Activated CD4-positive, alpha-beta T cell treated with anti-CD3 and anti-CD28 coated beads for 24 hours (primary cell): ENCODE data around the gene PRDX5.
A peak's percentile ranks its signal among the peaks of the same experiment; 100 is the strongest.
"Not testable (repeated sequence)": the region's sequence is repeated elsewhere in the genome, so short reads cannot be mapped to it uniquely, and the experiment has no call there.

Source experiments
- DNase-seq, 2 donors: peaks; one replicate each; pipeline ENCODE4 v3.0.0-alpha.2; 2020; ENCODE audit warnings: low read depth in 2 of 2

Gene PRDX5

DNA sequence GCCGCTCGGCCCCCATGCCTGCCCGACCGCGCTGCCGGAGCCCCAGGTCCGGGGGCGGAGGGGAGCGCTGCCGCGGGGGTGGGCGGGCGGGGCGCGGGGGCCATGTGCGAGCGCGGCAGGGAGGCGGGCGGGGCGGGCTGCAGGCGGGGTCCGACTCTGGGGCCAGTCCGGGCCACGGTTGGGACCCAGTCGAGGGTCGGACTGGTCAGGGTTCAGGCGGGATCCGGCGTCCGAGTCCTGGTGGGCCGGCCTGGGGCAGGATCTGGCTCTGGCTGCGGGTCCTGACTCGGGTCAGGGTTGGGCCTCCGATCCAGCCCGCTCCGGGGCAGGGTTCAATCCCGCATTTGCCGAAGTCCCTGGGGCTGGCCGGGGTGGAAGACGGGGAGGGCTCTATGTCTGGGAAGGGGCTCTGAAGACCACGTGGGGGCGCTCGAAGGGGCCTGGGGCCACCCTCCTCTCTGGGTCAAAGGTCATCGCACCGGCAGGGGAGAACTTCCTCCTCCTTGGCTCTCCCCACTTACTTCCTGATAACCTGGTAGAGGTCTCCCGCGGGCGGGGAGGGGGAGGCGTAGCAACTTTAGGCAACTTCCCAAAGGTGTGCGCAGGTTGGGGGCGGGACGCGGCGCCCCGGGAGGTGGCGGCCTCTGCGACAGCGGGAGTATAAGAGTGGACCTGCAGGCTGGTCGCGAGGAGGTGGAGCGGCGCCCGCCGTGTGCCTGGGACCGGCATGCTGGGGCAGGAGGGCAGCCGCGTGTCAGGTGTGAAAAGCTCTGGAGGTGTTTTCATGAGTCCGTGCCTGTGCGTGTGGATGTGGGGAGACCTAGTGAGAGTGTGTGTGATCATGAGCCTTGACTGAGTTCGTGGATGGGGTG is 12.0 kb upstream of the PRDX5 start:
- peak; percentile 59 to 61 for DNase-seq

DNA sequence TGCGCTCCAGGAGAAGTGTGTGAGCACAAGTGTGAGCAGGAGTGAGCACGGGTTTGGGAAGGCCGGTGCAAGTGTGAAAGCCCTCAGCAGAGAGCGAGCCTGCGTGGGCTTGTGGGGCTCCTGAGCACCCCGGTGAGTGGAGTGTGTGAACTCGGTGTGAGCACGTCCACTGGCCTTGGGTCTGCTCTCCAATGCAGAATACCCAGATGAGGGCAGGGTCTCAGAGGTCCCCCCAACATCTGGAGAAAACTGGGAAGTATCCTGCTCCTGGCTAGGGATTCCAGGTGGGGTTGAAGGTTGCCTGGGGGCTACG is 11.4 kb upstream of the PRDX5 start:
- no peak for DNase-seq

DNA sequence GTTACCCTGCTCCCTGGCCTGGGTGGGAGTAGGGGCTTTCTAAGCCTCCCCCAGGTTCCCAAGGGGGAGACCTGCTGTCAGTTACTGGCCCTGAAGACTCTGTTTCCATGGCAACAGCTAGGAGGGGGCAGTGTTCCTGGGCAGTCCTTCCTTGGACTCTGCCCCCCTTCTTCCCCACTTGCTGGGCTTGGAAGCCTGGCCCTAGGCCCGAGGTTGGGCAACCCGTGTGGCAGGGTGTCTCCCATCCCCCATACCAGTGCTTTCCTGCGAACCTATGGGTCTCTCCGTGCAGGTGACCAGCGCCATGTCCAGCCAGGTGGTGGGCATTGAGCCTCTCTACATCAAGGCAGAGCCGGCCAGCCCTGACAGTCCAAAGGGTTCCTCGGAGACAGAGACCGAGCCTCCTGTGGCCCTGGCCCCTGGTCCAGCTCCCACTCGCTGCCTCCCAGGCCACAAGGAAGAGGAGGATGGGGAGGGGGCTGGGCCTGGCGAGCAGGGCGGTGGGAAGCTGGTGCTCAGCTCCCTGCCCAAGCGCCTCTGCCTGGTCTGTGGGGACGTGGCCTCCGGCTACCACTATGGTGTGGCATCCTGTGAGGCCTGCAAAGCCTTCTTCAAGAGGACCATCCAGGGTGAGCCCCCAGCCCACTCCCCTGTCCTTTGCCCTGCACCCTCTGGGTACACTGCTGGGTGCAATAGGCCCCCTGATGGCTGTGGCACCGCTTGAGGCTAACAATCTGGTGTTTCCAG is 10.9 kb upstream of the PRDX5 start:
- no peak for DNase-seq

- not testable (repeated sequence) for DNase-seq
Measured at GRCh38 chr11:64307795-64308194, 10.1 kb upstream of the PRDX5 start.

GRCh38 chr11:64312947-64313346 is 5.0 kb upstream of the PRDX5 start:
- no peak for DNase-seq

GRCh38 chr11:64313491-64314145 is 4.3 kb upstream of the PRDX5 start:
- no peak for DNase-seq

GRCh38 chr11:64314146-64314804 is 3.6 kb upstream of the PRDX5 start:
- no peak for DNase-seq

DNA sequence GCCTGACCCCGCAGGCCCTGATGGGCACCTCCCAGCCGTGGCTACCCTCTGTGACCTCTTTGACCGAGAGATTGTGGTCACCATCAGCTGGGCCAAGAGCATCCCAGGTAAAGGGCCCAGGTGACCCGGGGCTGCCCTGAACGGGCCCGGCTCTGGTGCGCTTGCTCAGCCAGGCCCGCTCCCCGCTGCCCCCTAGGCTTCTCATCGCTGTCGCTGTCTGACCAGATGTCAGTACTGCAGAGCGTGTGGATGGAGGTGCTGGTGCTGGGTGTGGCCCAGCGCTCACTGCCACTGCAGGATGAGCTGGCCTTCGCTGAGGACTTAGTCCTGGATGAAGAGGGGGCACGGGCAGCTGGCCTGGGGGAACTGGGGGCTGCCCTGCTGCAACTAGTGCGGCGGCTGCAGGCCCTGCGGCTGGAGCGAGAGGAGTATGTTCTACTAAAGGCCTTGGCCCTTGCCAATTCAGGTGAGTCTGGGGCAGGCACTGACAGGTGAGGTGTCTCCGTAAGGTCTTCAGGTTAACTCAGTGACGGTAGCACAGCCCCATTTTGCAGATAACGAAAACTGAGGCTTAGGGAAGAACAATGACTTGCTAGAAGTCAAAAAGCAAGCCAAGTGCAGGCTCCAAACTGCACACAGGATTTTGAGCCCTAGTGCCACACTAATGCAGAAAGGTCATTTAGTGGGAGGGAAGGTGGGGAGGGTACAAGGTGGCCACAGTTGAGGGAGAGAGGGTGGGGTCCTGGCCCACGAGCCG is 2.9 kb upstream of the PRDX5 start:
- no peak for DNase-seq

DNA sequence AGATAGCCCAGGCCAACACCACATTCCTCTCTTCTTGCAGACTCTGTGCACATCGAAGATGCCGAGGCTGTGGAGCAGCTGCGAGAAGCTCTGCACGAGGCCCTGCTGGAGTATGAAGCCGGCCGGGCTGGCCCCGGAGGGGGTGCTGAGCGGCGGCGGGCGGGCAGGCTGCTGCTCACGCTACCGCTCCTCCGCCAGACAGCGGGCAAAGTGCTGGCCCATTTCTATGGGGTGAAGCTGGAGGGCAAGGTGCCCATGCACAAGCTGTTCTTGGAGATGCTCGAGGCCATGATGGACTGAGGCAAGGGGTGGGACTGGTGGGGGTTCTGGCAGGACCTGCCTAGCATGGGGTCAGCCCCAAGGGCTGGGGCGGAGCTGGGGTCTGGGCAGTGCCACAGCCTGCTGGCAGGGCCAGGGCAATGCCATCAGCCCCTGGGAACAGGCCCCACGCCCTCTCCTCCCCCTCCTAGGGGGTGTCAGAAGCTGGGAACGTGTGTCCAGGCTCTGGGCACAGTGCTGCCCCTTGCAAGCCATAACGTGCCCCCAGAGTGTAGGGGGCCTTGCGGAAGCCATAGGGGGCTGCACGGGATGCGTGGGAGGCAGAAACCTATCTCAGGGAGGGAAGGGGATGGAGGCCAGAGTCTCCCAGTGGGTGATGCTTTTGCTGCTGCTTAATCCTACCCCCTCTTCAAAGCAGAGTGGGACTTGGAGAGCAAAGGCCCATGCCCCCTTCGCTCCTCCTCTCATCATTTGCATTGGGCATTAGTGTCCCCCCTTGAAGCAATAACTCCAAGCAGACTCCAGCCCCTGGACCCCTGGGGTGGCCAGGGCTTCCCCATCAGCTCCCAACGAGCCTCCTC is 2.0 kb upstream of the PRDX5 start:
- DNase-seq, result not testable (repeated sequence)

- no peak for DNase-seq
Measured at GRCh38 chr11:64316672-64317324, 1.1 kb upstream of the PRDX5 start.

DNA sequence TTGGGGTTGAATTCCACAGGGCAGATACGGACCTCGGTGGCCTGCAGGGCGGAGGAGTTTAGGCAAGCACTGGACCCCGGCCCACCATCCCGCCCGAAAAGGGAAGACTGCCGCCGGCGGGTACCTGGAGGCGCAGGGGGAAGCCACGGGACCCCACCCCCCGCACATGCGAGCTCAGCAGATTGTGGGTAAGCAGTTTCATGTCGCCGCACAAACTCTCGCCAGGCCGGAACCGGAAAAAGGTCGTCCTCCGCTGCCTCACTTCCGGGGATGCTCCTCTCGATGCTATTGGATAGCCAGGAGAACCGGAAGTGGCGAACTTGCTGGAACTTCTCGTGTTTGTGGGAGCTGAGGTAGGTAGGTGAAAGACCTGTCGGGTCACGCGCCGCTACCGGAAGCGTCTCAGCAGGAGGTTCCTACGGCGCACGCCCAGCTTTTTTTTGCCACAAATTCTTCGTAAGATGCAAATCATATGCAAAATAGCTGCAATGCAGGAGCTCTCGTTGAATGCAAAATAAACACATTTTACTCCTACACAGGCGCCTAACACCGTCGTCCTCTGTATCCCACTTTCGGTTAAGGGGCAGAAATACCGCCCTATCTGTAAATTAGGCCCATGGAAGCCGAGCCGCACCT is 478 bp upstream of the PRDX5 start, which contains the start of gene TRMT112:
TSS of gene TRMT112 (minus strand) at position 235 of the 636 bp plus-strand sequence. CDS start at position 202, 33 bp downstream.
- DNase-seq, result peak; percentile 92 to 93

GRCh38 chr11:64318766-64319761 is 1.1 kb downstream of the PRDX5 start:
- DNase-seq, result no peak

GRCh38 chr11:64320556-64320955 is 2.6 kb downstream of the PRDX5 start:
- no peak for DNase-seq

DNA sequence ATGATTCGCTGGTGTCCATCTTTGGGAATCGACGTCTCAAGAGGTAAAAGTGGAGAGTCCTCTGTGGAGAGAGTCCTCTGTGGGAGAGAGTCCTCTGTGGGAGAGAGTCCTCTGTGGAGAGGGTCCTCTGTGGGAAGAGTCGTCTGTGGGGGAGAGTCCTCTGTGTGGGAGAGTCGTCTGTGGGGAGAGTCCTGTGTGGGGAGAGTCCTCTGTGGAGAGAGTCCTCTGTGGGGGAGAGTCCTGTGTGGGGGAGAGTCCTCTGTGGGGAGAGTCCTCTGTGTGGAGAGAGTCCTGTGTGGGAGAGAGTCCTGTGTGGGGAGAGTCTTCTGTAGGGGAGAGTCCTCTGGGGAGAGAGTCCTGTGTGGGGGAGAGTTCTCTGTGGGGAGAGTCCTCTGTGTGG is 3.1 kb downstream of the PRDX5 start:
- DNase-seq, result no peak

GRCh38 chr11:64321533-64321932 is 3.6 kb downstream of the PRDX5 start:
- no peak for DNase-seq

GRCh38 chr11:64322925-64323260 is 5.0 kb downstream of the PRDX5 start:
- no peak for DNase-seq

DNA sequence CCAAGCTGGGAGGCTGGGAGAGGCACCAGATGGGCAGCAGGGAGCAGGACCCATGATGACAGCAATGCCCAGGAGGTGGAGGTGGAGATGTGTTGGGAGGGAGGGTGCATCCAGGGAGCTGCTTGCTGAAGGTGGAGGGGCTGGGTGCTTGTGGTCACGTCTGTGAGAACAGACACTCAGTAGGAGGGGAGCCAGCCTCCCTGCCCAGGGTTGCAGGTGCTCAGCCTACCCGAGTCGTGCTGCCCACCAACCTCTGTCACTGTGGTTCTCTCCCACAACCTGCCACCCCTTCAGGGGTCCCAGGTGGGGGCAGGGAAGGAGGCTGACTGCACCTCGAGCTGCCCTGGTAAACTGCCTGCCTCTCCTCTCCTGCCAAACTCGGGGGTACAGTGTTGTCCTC is 5.5 kb downstream of the PRDX5 start:
- DNase-seq, result no peak

- DNase-seq, result not testable (repeated sequence)
Measured at GRCh38 chr11:64323984-64324383, 6.1 kb downstream of the PRDX5 start.
